ENCODE data around the gene ACTN4. TPM values are rescaled to one million over a fixed set of nuclear protein-coding genes. Genes with fewer than 3 reads are reported as not detected.

Gene ACTN4
- total RNA-seq, 1 experiment from 2014 or later, result 922 TPM

- in situ Hi-C loops (cut with HindIII; ENCODE audit: low pct_unique_long_range_greater_than_20kb, low sequenced_read_pairs), result no loop called here
- no peak for DNase-seq (ENCODE audit: low read depth)
These were observed 64.8 kb downstream of the ACTN4 start for GRCh38 chr19:38712161-38712748.

- DNase-seq (ENCODE audit: low read depth), result no peak
- in situ Hi-C loops (cut with HindIII; ENCODE audit: low pct_unique_long_range_greater_than_20kb, low sequenced_read_pairs), result no loop called here
These were observed 65.8 kb downstream of the ACTN4 start for GRCh38 chr19:38713227-38713649.

GRCh38 chr19:38713865-38714264 is 66.4 kb downstream of the ACTN4 start:
- in situ Hi-C loops (cut with HindIII; ENCODE audit: low pct_unique_long_range_greater_than_20kb, low sequenced_read_pairs), result no loop called here

GRCh38 chr19:38714354-38714778 is 66.9 kb downstream of the ACTN4 start:
- in situ Hi-C loops (cut with HindIII; ENCODE audit: low pct_unique_long_range_greater_than_20kb, low sequenced_read_pairs), result no loop called here
- DNase-seq (ENCODE audit: low read depth), result no peak

More at GRCh38 chr19:38713865-38714264, 66.4 kb downstream of the ACTN4 start:
- DNase-seq (ENCODE audit: low read depth), result no peak

DNA sequence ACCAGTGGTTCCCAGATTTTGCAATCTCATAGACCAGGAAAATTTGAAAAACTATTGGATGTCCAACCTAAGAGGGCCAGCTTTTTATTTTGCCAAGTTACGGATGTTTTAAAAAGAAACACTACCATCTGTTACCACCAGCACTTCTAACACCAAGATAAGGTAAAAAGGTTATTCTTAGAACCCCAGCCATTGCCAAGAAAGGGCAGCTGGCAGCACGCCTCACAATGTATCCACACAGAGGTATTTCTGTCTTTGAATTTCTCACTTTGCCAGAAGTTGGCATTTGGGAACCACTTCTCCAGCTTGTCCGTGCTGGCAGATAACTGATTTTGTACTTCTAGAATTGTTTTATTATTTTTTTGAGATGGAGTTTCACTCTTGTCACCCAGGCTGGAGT is 68.1 kb downstream of the ACTN4 start:
- in situ Hi-C loops (cut with HindIII; ENCODE audit: low pct_unique_long_range_greater_than_20kb, low sequenced_read_pairs), result no loop called here
- DNase-seq (ENCODE audit: low read depth), result no peak

- in situ Hi-C loops (cut with HindIII; ENCODE audit: low pct_unique_long_range_greater_than_20kb, low sequenced_read_pairs), result no loop called here
- DNase-seq (ENCODE audit: low read depth), result no peak
These were observed 69.6 kb downstream of the ACTN4 start for GRCh38 chr19:38717051-38717450.

DNA sequence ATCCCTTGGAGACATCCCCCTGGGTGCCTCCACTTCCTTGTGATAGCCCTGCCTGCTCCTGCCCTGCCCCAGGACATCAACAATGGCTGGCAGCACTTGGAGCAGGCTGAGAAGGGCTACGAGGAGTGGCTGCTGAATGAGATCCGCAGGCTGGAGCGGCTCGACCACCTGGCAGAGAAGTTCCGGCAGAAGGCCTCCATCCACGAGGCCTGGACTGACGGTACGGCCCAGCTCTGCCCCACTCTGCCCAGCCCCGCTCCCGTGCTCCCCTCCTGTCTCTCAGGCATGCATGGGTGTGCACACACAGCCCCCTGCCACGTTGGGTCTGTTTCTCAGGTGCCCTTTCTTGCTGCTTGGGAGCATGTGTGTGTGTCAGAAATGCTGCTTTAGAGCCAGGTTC is 70.4 kb downstream of the ACTN4 start:
- no peak for DNase-seq (ENCODE audit: low read depth)
- in situ Hi-C loops (cut with HindIII; ENCODE audit: low pct_unique_long_range_greater_than_20kb, low sequenced_read_pairs), result no loop called here

DNA sequence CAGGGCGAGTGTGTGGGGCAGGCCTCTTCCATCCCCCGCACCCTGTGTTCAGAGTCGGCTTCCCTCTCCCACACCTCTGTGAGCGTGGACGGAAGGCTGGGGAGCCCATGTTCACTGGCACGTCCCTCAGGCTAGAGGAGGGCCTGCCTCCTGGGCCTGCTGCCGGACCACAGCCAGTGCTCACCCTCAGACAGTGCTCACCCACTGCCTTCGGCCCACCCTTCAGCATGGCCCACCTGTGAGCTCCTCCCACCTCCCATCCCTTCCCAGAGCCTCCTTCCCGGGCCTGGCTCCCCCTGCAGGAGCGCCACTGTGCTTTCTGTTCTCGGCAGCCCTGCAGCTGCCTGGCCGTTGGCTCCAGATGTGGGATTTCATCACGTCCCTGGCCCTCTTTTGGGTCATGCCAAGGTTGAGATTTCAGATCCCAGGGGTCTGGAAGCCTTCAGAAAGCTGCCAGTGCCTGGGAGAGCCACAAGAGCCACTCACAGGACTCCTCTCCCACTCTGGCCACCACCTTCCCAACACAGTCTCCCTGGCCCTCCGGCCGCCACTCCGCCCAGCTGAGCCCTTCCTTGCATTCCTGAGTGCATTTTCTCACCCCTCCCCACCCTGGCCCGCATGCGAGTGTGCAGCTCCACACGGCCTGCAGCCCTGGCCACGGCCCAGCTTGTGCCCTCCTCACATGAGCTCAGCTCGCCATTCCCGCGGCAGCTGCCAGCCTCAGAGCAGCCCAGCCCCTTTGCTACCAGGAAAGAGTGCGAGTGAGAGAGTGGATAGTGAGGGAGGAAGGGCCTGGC is 71.5 kb downstream of the ACTN4 start:
- in situ Hi-C loops (cut with HindIII; ENCODE audit: low pct_unique_long_range_greater_than_20kb, low sequenced_read_pairs), result no loop called here
- peak; percentile 59 for DNase-seq (ENCODE audit: low read depth)

GRCh38 chr19:38719761-38720558 is 72.5 kb downstream of the ACTN4 start:
- in situ Hi-C loops (cut with HindIII; ENCODE audit: low pct_unique_long_range_greater_than_20kb, low sequenced_read_pairs), result no loop called here
- DNase-seq (ENCODE audit: low read depth), result no peak

GRCh38 chr19:38720559-38721236 is 73.2 kb downstream of the ACTN4 start:
- DNase-seq (ENCODE audit: low read depth), result no peak
- in situ Hi-C loops (cut with HindIII; ENCODE audit: low pct_unique_long_range_greater_than_20kb, low sequenced_read_pairs), result no loop called here

GRCh38 chr19:38721496-38721895 is 74.0 kb downstream of the ACTN4 start:
- no peak for DNase-seq (ENCODE audit: low read depth)
- in situ Hi-C loops (cut with HindIII; ENCODE audit: low pct_unique_long_range_greater_than_20kb, low sequenced_read_pairs), result no loop called here

GRCh38 chr19:38721979-38722773 is 74.7 kb downstream of the ACTN4 start:
- in situ Hi-C loops (cut with HindIII; ENCODE audit: low pct_unique_long_range_greater_than_20kb, low sequenced_read_pairs), result no loop called here
- no peak for DNase-seq (ENCODE audit: low read depth)

GRCh38 chr19:38722947-38723605 is 75.6 kb downstream of the ACTN4 start:
- no peak for DNase-seq (ENCODE audit: low read depth)
- in situ Hi-C loops (cut with HindIII; ENCODE audit: low pct_unique_long_range_greater_than_20kb, low sequenced_read_pairs), result no loop called here

DNA sequence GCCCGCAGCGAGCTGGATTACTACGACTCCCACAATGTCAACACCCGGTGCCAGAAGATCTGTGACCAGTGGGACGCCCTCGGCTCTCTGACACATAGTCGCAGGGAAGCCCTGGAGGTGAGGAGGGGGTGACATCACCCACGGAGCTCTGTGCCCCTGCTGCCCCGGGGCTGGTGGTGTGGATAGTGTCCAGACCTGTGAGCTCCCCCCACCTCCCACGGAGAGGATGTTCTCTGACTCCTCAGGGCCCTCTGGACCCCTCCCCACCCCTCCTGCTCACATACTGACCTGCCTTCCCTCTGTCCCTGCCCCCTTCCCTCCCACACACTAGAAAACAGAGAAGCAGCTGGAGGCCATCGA is 76.1 kb downstream of the ACTN4 start:
- no peak for DNase-seq (ENCODE audit: low read depth)
- in situ Hi-C loops (cut with HindIII; ENCODE audit: low pct_unique_long_range_greater_than_20kb, low sequenced_read_pairs), result no loop called here

- in situ Hi-C loops (cut with HindIII; ENCODE audit: low pct_unique_long_range_greater_than_20kb, low sequenced_read_pairs), result no loop called here
- DNase-seq (ENCODE audit: low read depth), result no peak
These were observed 76.8 kb downstream of the ACTN4 start for GRCh38 chr19:38723990-38724854.

DNA sequence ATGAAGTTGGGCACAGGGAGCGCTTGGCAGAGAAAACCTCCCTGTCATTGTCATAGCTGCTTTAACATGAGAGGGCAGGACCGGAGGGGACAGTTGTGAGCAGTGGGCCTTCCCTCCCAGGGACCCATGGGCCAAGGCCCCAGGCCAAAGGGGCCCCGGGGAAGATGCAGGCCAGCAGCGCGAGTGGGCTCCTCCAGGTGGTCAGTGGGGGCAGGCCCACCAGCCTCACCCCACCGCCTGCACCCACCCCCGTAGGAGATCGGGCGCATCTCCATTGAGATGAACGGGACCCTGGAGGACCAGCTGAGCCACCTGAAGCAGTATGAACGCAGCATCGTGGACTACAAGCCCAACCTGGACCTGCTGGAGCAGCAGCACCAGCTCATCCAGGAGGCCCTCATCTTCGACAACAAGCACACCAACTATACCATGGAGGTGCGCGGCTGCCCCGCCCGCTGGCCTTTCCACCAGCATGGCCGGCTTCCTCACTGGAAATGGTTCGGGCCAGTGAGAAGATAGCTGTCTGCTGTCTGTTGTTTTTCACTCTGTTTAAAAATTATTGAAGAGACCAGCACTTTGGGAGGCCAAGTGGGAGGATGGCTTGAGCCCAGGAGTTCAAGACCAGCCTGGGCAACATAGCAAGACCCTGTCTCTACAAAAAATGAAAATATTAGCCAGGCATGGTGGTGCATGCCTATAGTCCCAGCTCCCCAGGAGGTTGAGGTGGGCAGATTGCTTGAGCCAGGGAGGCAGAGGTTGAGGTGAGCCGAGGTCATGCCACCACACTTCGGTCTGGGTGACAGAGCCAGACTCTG is 78.2 kb downstream of the ACTN4 start:
- no peak for DNase-seq (ENCODE audit: low read depth)
- in situ Hi-C loops (cut with HindIII; ENCODE audit: low pct_unique_long_range_greater_than_20kb, low sequenced_read_pairs), result no loop called here
